ENCODE data around the gene ZFHX3.

The ZFHX3 gene

GRCh38 chr16:72944757-72945485 lies 103.0 kb downstream of the ZFHX3 start:
- Histone ChIP-seq H3K9ac (ENCODE audit: insufficient read length) (no peak overlapping the region), H3K36me3 (ENCODE audit: insufficient read depth, low read length) (no peaks in the 10 kb centered on the region), H3K27ac (no peak overlapping the region), H3K4me3 (no peak overlapping the region), H3K9me3 (ENCODE audit: low read depth, low read length) (no peaks in the 10 kb centered on the region)
- no peak for TF ChIP-seq EZH2 (IDR thresholded peaks at IDR 0.05)
- no peak for TF ChIP-seq FOXP2 (optimal IDR thresholded peaks at IDR 0.05; ENCODE audit: control extremely low read depth, extremely low read length, insufficient read depth)
- TF ChIP-seq POLR2AphosphoS5 (IDR thresholded peaks at IDR 0.05; ENCODE audit: borderline replicate concordance, low read depth, low read length): no peak
- DNase-seq (ENCODE audit: low read depth, low spot score): no peak

GRCh38 chr16:72942021-72942420 lies 105.9 kb downstream of the ZFHX3 start:
- Histone ChIP-seq H3K9me3 (ENCODE audit: low read depth, low read length) (no peaks in the 10 kb centered on the region), H3K36me3 (ENCODE audit: insufficient read depth, low read length) (no peaks in the 10 kb centered on the region), H3K4me3 (no peak overlapping the region), H3K27ac (no peak overlapping the region), H3K9ac (ENCODE audit: insufficient read length) (no peak overlapping the region)
- no peak for DNase-seq (ENCODE audit: low read depth, low spot score)
- TF ChIP-seq FOXP2 (optimal IDR thresholded peaks at IDR 0.05; ENCODE audit: control extremely low read depth, extremely low read length, insufficient read depth) (no peak), POLR2AphosphoS5 (IDR thresholded peaks at IDR 0.05; ENCODE audit: borderline replicate concordance, low read depth, low read length) (no peak), EZH2 (IDR thresholded peaks at IDR 0.05) (no peak)

- DNase-seq (ENCODE audit: low read depth, low spot score): no peak
- no peak overlapping the region for H3K9ac ChIP-seq (ENCODE audit: insufficient read length)
- no peak overlapping the region for H3K27ac ChIP-seq
- H3K36me3 ChIP-seq (ENCODE audit: insufficient read depth, low read length): no peaks in the 10 kb centered on the region
- TF ChIP-seq EZH2 (IDR thresholded peaks at IDR 0.05) (no peak), POLR2AphosphoS5 (IDR thresholded peaks at IDR 0.05; ENCODE audit: borderline replicate concordance, low read depth, low read length) (no peak), FOXP2 (optimal IDR thresholded peaks at IDR 0.05; ENCODE audit: control extremely low read depth, extremely low read length, insufficient read depth) (no peak)
- H3K9me3 ChIP-seq (ENCODE audit: low read depth, low read length): no peaks in the 10 kb centered on the region
- H3K4me3 ChIP-seq: no peak overlapping the region
Measured at GRCh38 chr16:72940886-72941285, 107.0 kb downstream of the ZFHX3 start.

- no peak overlapping the region for H3K9ac ChIP-seq (ENCODE audit: insufficient read length)
- DNase-seq (ENCODE audit: low read depth, low spot score): no peak
- H3K9me3 ChIP-seq (ENCODE audit: low read depth, low read length): no peaks in the 10 kb centered on the region
- no peaks in the 10 kb centered on the region for H3K36me3 ChIP-seq (ENCODE audit: insufficient read depth, low read length)
- no peak for TF ChIP-seq POLR2AphosphoS5 (IDR thresholded peaks at IDR 0.05; ENCODE audit: borderline replicate concordance, low read depth, low read length)
- TF ChIP-seq EZH2 (IDR thresholded peaks at IDR 0.05): no peak
- no peak for TF ChIP-seq FOXP2 (optimal IDR thresholded peaks at IDR 0.05; ENCODE audit: control extremely low read depth, extremely low read length, insufficient read depth)
- H3K4me3 ChIP-seq: no peak overlapping the region
- H3K27ac ChIP-seq: no peak overlapping the region
Measured at GRCh38 chr16:72939247-72939646, 108.7 kb downstream of the ZFHX3 start.

- no peak for TF ChIP-seq POLR2AphosphoS5 (IDR thresholded peaks at IDR 0.05; ENCODE audit: borderline replicate concordance, low read depth, low read length)
- no peak for TF ChIP-seq EZH2 (IDR thresholded peaks at IDR 0.05)
- no peak for TF ChIP-seq FOXP2 (optimal IDR thresholded peaks at IDR 0.05; ENCODE audit: control extremely low read depth, extremely low read length, insufficient read depth)
- H3K4me3 ChIP-seq: no peak overlapping the region
- no peaks in the 10 kb centered on the region for H3K36me3 ChIP-seq (ENCODE audit: insufficient read depth, low read length)
- no peak overlapping the region for H3K27ac ChIP-seq
- no peak overlapping the region for H3K9ac ChIP-seq (ENCODE audit: insufficient read length)
- no peaks in the 10 kb centered on the region for H3K9me3 ChIP-seq (ENCODE audit: low read depth, low read length)
- no peak for DNase-seq (ENCODE audit: low read depth, low spot score)
Measured at GRCh38 chr16:72938795-72939164, 109.1 kb downstream of the ZFHX3 start.

GRCh38 chr16:72937916-72938794 lies 109.8 kb downstream of the ZFHX3 start:
- H3K9ac ChIP-seq (ENCODE audit: insufficient read length): no peak overlapping the region
- no peaks in the 10 kb centered on the region for H3K36me3 ChIP-seq (ENCODE audit: insufficient read depth, low read length)
- no peaks in the 10 kb centered on the region for H3K9me3 ChIP-seq (ENCODE audit: low read depth, low read length)
- H3K27ac ChIP-seq: no peak overlapping the region
- DNase-seq (ENCODE audit: low read depth, low spot score): no peak
- TF ChIP-seq POLR2AphosphoS5 (IDR thresholded peaks at IDR 0.05; ENCODE audit: borderline replicate concordance, low read depth, low read length) (no peak), FOXP2 (optimal IDR thresholded peaks at IDR 0.05; ENCODE audit: control extremely low read depth, extremely low read length, insufficient read depth) (no peak), EZH2 (IDR thresholded peaks at IDR 0.05) (no peak)
- no peak overlapping the region for H3K4me3 ChIP-seq

- Histone ChIP-seq H3K36me3 (ENCODE audit: insufficient read depth, low read length) (no peaks in the 10 kb centered on the region), H3K27ac (no peak overlapping the region), H3K4me3 (no peak overlapping the region), H3K9me3 (ENCODE audit: low read depth, low read length) (no peaks in the 10 kb centered on the region), H3K9ac (ENCODE audit: insufficient read length) (no peak overlapping the region)
- DNase-seq (ENCODE audit: low read depth, low spot score): no peak
- TF ChIP-seq FOXP2 (optimal IDR thresholded peaks at IDR 0.05; ENCODE audit: control extremely low read depth, extremely low read length, insufficient read depth): no peak
Measured at GRCh38 chr16:72937360-72937759, 110.6 kb downstream of the ZFHX3 start.

- no peak for TF ChIP-seq POLR2AphosphoS5 (IDR thresholded peaks at IDR 0.05; ENCODE audit: borderline replicate concordance, low read depth, low read length)
- no peak for TF ChIP-seq EZH2 (IDR thresholded peaks at IDR 0.05)
- no peak for TF ChIP-seq FOXP2 (optimal IDR thresholded peaks at IDR 0.05; ENCODE audit: control extremely low read depth, extremely low read length, insufficient read depth)
- H3K4me3 ChIP-seq: no peak overlapping the region
- DNase-seq (ENCODE audit: low read depth, low spot score): no peak
- no peak overlapping the region for H3K9ac ChIP-seq (ENCODE audit: insufficient read length)
- no peaks in the 10 kb centered on the region for H3K36me3 ChIP-seq (ENCODE audit: insufficient read depth, low read length)
- no peak overlapping the region for H3K27ac ChIP-seq
- H3K9me3 ChIP-seq (ENCODE audit: low read depth, low read length): no peaks in the 10 kb centered on the region
Measured at GRCh38 chr16:72936408-72936807, 111.5 kb downstream of the ZFHX3 start.

All from SK-N-MC (cell line).